ENCODE measurements around the gene ELP1. TPM values are rescaled to one million over a fixed set of nuclear protein-coding genes. Genes with fewer than 3 reads are reported as not detected.

ELP1 gene
- total RNA-seq, 1 experiment from 2014 or later = 53.6 TPM

DNA sequence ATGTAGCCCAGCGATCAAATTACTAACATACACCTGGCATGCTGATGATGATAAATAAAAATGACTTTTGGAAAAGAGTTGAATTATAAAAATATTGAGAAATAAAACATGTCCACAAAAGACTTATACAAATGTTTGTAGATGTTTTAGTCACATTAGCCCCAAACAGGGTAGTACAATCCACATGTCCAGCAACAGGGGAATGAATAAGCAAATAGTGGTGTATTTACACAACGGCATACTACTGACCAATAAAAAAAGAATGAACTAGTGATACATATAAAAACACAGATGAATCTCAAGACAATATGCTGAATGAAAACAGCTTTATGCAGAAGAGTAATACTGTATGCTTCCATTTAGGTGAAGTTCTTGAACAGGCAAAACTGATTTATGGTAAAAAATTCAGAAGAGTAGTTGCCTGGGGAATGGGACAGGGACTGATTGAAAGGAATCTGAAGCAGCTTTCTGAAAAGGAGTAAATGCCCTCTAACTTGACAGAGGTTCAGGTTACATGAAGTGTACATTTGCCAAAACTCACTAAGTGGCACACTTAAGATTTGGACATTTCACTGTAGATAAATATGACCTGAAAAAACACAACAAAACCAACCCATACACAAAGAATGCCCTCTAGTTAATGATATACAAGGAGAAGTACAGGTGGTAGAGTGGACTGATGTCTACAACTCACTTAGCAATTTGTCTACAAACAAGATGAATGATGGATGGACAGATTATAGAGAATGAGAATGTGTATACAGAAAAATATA is 36.4 kb downstream of the ELP1 start:
- BruUV-seq (replicated peaks) = no TSS peak
- Histone ChIP-seq H3K27ac (ENCODE audit: low read length) (no peak overlapping the region), H3K4me3 (ENCODE audit: low read length) (no peak overlapping the region), H3K9me2 (replicated peaks; ENCODE audit: low read length) (no peaks in the 10 kb centered on the region), H3K9ac (ENCODE audit: low read length) (no peak overlapping the region), H2AFZ (ENCODE audit: low read length) (no peak overlapping the region), H3K4me1 (ENCODE audit: insufficient read depth, low read length) (no peaks in the 10 kb centered on the region), H3K9me3 (ENCODE audit: low read length) (no peaks in the 10 kb centered on the region), H3K36me3 (ENCODE audit: low read depth, low read length) (peaks cover 24% of the 10 kb centered on the region), H3F3A (ENCODE audit: low read length, unreplicated experiment) (no peaks in the 10 kb centered on the region), H3K79me2 (ENCODE audit: low read length) (no peaks in the 10 kb centered on the region), H3K27me3 (ENCODE audit: low read length) (no peaks in the 10 kb centered on the region), H3K4me2 (ENCODE audit: low read length) (no peak overlapping the region), H4K20me1 (ENCODE audit: low read length) (no peaks in the 10 kb centered on the region)
- ChIA-PET POLR2A (ENCODE audit: unreplicated experiment) (no interaction called here), CTCF (no interaction called here)
- DNase-seq = no peak
- no peak for ATAC-seq
- intact Hi-C loops (cut with micrococcal nuclease) = no loop called here
- TF ChIP-seq EZH2phosphoT487 (IDR thresholded peaks at IDR 0.05; ENCODE audit: borderline replicate concordance, low read length) (no peak), EZH2 (IDR thresholded peaks at IDR 0.05; ENCODE audit: low read length, unreplicated experiment) (no peak)
- TF ChIP-seq, protein P1, sequence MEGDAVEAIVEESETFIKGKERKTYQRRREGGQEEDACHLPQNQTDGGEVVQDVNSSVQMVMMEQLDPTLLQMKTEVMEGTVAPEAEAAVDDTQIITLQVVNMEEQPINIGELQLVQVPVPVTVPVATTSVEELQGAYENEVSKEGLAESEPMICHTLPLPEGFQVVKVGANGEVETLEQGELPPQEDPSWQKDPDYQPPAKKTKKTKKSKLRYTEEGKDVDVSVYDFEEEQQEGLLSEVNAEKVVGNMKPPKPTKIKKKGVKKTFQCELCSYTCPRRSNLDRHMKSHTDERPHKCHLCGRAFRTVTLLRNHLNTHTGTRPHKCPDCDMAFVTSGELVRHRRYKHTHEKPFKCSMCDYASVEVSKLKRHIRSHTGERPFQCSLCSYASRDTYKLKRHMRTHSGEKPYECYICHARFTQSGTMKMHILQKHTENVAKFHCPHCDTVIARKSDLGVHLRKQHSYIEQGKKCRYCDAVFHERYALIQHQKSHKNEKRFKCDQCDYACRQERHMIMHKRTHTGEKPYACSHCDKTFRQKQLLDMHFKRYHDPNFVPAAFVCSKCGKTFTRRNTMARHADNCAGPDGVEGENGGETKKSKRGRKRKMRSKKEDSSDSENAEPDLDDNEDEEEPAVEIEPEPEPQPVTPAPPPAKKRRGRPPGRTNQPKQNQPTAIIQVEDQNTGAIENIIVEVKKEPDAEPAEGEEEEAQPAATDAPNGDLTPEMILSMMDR (conservative IDR thresholded peaks at IDR 0.05; ENCODE audit: low read depth, low read length) = no peak

DNA sequence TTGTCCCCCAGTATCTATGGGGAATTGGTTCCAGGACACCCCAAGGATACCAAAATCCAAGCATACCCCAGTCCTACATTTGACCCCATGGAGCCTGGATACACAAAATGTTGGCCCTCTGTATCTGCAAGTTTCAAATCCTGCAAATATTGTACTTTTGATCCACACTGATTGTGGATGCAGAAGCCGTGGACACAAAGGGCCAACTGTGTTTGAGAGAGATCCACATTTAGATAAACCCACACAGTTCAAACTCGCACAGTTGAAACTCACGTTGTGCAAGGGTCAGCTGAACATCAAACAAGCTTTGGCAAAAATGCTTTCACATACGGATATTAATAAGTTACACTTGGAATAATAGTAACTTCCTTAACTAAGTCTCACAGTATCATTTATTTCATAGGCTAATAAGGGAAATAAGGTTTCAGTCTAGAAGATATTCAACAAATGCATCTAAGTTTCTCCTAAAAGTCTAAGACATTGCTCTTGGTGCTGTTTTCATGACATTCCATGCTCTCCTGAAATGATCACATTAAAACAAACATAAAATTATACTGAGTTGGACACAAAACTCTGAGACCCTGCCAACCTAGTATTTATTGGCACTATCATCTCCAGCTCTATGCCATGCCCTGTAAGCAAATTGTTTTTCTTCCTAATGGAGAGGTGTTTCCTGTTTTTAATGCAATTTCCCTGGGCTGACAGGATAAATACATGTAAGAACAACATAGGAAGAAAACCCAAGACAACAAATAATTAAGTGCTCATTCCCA is 39.5 kb downstream of the ELP1 start:
- POLR2A ChIA-PET (ENCODE audit: unreplicated experiment) = no interaction called here
- no peak overlapping the region for H3K27ac ChIP-seq (ENCODE audit: low read length)
- H3K27me3 ChIP-seq (ENCODE audit: low read length) = no peaks in the 10 kb centered on the region
- no peak overlapping the region for H3K4me2 ChIP-seq (ENCODE audit: low read length)
- intact Hi-C loops (cut with micrococcal nuclease) = no loop called here
- no peak overlapping the region for H3K4me3 ChIP-seq (ENCODE audit: low read length)
- H3K9me2 ChIP-seq (replicated peaks; ENCODE audit: low read length) = no peaks in the 10 kb centered on the region
- H4K20me1 ChIP-seq (ENCODE audit: low read length) = no peaks in the 10 kb centered on the region
- no peaks in the 10 kb centered on the region for H3K4me1 ChIP-seq (ENCODE audit: insufficient read depth, low read length)
- CTCF ChIA-PET = no interaction called here
- no peaks in the 10 kb centered on the region for H3K9me3 ChIP-seq (ENCODE audit: low read length)
- peaks cover 28% of the 10 kb centered on the region for H3K36me3 ChIP-seq (ENCODE audit: low read depth, low read length)
- TF ChIP-seq EZH2 (IDR thresholded peaks at IDR 0.05; ENCODE audit: low read length, unreplicated experiment) (no peak), EZH2phosphoT487 (IDR thresholded peaks at IDR 0.05; ENCODE audit: borderline replicate concordance, low read length) (no peak)
- TF ChIP-seq, protein P1 (conservative IDR thresholded peaks at IDR 0.05; ENCODE audit: low read depth, low read length) = no peak
- ATAC-seq (no peak), DNase-seq (no peak)
- no TSS peak for BruUV-seq (replicated peaks)
- no peaks in the 10 kb centered on the region for H3F3A ChIP-seq (ENCODE audit: low read length, unreplicated experiment)
- H2AFZ ChIP-seq (ENCODE audit: low read length) = no peak overlapping the region
- no peaks in the 10 kb centered on the region for H3K79me2 ChIP-seq (ENCODE audit: low read length)
- H3K9ac ChIP-seq (ENCODE audit: low read length) = no peak overlapping the region

Data from PC-3 (cell line).